ENCODE measurements around the gene CCDC3.

CCDC3 gene

GRCh38 chr10:12919574-12919973 is 81.9 kb downstream of the CCDC3 start:
- DNase-seq, result no peak

GRCh38 chr10:12916587-12916986 is 84.9 kb downstream of the CCDC3 start:
- DNase-seq, result no peak

GRCh38 chr10:12915637-12916168 is 85.8 kb downstream of the CCDC3 start:
- no peak for DNase-seq

- DNase-seq, result no peak
Measured at GRCh38 chr10:12914111-12914510, 87.4 kb downstream of the CCDC3 start.

- no peak for DNase-seq
Measured at GRCh38 chr10:12911795-12912194, 89.7 kb downstream of the CCDC3 start.

GRCh38 chr10:12910835-12911234 is 90.7 kb downstream of the CCDC3 start:
- no peak for DNase-seq

GRCh38 chr10:12909836-12910185 is 91.7 kb downstream of the CCDC3 start:
- no peak for DNase-seq

- no peak for DNase-seq
Measured at GRCh38 chr10:12909182-12909835, 92.2 kb downstream of the CCDC3 start.

- no peak for DNase-seq
Measured at GRCh38 chr10:12908773-12909172, 92.7 kb downstream of the CCDC3 start.

GRCh38 chr10:12907656-12908055 is 93.9 kb downstream of the CCDC3 start:
- no peak for DNase-seq

GRCh38 chr10:12906051-12906541 is 95.4 kb downstream of the CCDC3 start:
- DNase-seq, result no peak

GRCh38 chr10:12905067-12905466 is 96.4 kb downstream of the CCDC3 start:
- no peak for DNase-seq

- DNase-seq, result no peak
Measured at GRCh38 chr10:12902851-12903358, 98.6 kb downstream of the CCDC3 start.

- DNase-seq, result peak; percentile 4
Measured at GRCh38 chr10:12902135-12902572, 99.4 kb downstream of the CCDC3 start.

- DNase-seq, result no peak
Measured at GRCh38 chr10:12899546-12899945, 102.0 kb downstream of the CCDC3 start.

- DNase-seq, result no peak
Measured at GRCh38 chr10:12898271-12898670, 103.2 kb downstream of the CCDC3 start.

GRCh38 chr10:12897278-12897677 is 104.2 kb downstream of the CCDC3 start:
- no peak for DNase-seq

- DNase-seq, result no peak
Measured at GRCh38 chr10:12896251-12896650, 105.3 kb downstream of the CCDC3 start.

GRCh38 chr10:12892924-12893323 is 108.6 kb downstream of the CCDC3 start:
- no peak for DNase-seq

- DNase-seq, result no peak
Measured at GRCh38 chr10:12890958-12891357, 110.6 kb downstream of the CCDC3 start.

- no peak for DNase-seq
Measured at GRCh38 chr10:12888470-12888869, 113.0 kb downstream of the CCDC3 start.

GRCh38 chr10:12887780-12888179 is 113.7 kb downstream of the CCDC3 start:
- DNase-seq, result no peak

- DNase-seq, result no peak
Measured at GRCh38 chr10:12884851-12885250, 116.7 kb downstream of the CCDC3 start.

GRCh38 chr10:12880423-12880822 is 121.1 kb downstream of the CCDC3 start:
- DNase-seq, result no peak

GRCh38 chr10:12877150-12877549 is 124.4 kb downstream of the CCDC3 start:
- no peak for DNase-seq

Measured in SHP77 treated with DMSO at 0.1 percent for 48 hours (cell line).